GM21576 (cell line): Measurements from ENCODE around the gene PCGF5.
"Not testable (repeated sequence)": the region's sequence is repeated elsewhere in the genome, so short reads cannot be mapped to it uniquely, and the experiment has no call there.

Experiments used
- ATAC-seq: cut with Tn5 transposase; IDR thresholded peaks from one replicate; pipeline ENCODE4 v1.9.1; 2021; ENCODE audit warnings: mild to moderate bottlenecking, moderate library complexity; ENCODE audit not compliant: unreplicated experiment

Gene PCGF5

GRCh38 chr10:91271886-91272285 lies 51.4 kb downstream of the PCGF5 start:
- ATAC-seq, result no peak

- no peak for ATAC-seq
Observed at GRCh38 chr10:91284486-91285090, 64.1 kb downstream of the PCGF5 start.

GRCh38 chr10:91286572-91286971 lies 66.1 kb downstream of the PCGF5 start:
- no peak for ATAC-seq

GRCh38 chr10:91287276-91287675 lies 66.8 kb downstream of the PCGF5 start:
- no peak for ATAC-seq

GRCh38 chr10:91287912-91288311 lies 67.4 kb downstream of the PCGF5 start:
- no peak for ATAC-seq

- no peak for ATAC-seq
Observed at GRCh38 chr10:91289305-91289704, 68.8 kb downstream of the PCGF5 start.

- no peak for ATAC-seq
Observed at GRCh38 chr10:91290607-91291006, 70.1 kb downstream of the PCGF5 start.

- ATAC-seq, result no peak
Observed at GRCh38 chr10:91294134-91294906, 73.9 kb downstream of the PCGF5 start.

GRCh38 chr10:91295346-91295745 lies 74.9 kb downstream of the PCGF5 start:
- no peak for ATAC-seq

GRCh38 chr10:91296471-91296870 lies 76.0 kb downstream of the PCGF5 start:
- ATAC-seq, result no peak

- ATAC-seq, result peak; percentile 86
Observed at GRCh38 chr10:91298224-91298871, 77.9 kb downstream of the PCGF5 start.

- no peak for ATAC-seq
Observed at GRCh38 chr10:91299999-91300575, 79.6 kb downstream of the PCGF5 start.

GRCh38 chr10:91302946-91303345 lies 82.5 kb downstream of the PCGF5 start:
- ATAC-seq, result not testable (repeated sequence)

- not testable (repeated sequence) for ATAC-seq
Observed at GRCh38 chr10:91305979-91306378, 85.5 kb downstream of the PCGF5 start.

- no peak for ATAC-seq
Observed at GRCh38 chr10:91307489-91307888, 87.0 kb downstream of the PCGF5 start.

GRCh38 chr10:91309711-91310110 lies 89.2 kb downstream of the PCGF5 start:
- ATAC-seq, result no peak

- ATAC-seq, result no peak
Observed at GRCh38 chr10:91311601-91312381, 91.3 kb downstream of the PCGF5 start.

GRCh38 chr10:91312382-91312733 lies 91.9 kb downstream of the PCGF5 start:
- no peak for ATAC-seq

- ATAC-seq, result no peak
Observed at GRCh38 chr10:91313796-91314485, 93.5 kb downstream of the PCGF5 start.

- ATAC-seq, result no peak
Observed at GRCh38 chr10:91316486-91316885, 96.0 kb downstream of the PCGF5 start.
